ENCODE results near the gene LRIG2. TPM values are rescaled to one million over a fixed set of nuclear protein-coding genes. Genes with fewer than 3 reads are reported as not detected.
"Not testable (repeated sequence)": the region's sequence is repeated elsewhere in the genome, so short reads cannot be mapped to it uniquely, and the experiment has no call there.

LRIG2 gene, protein sequence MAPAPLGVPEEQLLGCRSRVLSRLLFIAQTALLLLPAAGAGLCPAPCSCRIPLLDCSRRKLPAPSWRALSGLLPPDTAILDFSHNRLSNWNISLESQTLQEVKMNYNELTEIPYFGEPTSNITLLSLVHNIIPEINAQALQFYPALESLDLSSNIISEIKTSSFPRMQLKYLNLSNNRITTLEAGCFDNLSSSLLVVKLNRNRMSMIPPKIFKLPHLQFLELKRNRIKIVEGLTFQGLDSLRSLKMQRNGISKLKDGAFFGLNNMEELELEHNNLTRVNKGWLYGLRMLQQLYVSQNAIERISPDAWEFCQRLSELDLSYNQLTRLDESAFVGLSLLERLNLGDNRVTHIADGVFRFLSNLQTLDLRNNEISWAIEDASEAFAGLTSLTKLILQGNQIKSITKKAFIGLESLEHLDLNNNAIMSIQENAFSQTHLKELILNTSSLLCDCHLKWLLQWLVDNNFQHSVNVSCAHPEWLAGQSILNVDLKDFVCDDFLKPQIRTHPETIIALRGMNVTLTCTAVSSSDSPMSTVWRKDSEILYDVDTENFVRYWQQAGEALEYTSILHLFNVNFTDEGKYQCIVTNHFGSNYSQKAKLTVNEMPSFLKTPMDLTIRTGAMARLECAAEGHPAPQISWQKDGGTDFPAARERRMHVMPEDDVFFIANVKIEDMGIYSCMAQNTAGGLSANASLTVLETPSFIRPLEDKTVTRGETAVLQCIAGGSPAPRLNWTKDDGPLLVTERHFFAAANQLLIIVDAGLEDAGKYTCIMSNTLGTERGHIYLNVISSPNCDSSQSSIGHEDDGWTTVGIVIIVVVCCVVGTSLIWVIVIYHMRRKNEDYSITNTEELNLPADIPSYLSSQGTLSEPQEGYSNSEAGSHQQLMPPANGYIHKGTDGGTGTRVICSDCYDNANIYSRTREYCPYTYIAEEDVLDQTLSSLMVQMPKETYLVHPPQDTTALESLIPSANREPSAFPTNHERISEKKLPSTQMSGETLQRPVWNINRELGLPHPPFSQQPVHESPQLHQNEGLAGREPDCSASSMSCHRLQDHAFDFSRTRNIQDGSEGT
- polyA plus RNA-seq (2012; ENCODE audit: missing spikeins): 6.1 TPM

DNA sequence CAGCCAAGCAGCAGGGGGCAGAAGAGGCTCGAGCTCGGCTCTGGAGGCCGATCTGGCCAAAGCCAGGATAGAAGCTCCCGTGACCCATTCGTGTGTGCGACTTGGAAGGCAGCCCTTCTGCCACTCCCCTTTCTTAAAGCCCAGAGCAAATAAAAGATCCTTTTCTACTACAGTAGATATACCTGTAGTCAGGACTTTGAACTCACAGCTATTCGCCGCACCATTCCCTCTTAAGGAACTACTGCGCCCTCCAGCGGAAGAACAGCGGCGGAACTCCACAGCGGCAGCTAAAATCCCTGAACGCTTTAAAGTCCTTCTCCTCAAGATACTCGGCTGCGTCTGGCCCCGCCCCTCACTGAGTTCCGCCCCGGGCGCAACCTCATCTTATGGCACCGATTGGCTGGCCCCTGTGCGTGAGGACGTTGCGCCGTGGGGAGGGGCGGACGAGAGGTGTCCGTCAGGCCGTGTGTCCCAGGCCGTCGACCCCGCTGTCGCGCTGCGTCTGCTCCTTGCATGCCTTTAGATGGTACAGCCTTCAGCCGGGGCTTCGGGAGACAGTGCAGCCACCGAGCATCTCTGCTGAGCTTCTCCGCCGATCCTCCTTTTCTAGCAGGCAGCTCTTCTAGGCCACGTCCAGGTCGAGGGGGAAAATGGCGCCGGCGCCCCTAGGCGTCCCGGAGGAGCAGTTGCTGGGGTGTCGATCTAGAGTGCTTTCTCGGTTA lies at the start of gene LRIG2:
Gene LRIG2 (plus strand): TSS at position 442 of the 722 bp plus-strand sequence. CDS start 209 bp downstream, at position 651.
- DNase-seq (ENCODE audit: insufficient read length): peak; percentile 83
- peak; percentile 98 for FAIRE-seq
- no peak for TF ChIP-seq TAF1 (IDR thresholded peaks at IDR 0.05; ENCODE audit: borderline replicate concordance, low read depth, low read length)
- peak; percentile 90 for TF ChIP-seq POLR2A (IDR thresholded peaks at IDR 0.05; ENCODE audit: low read depth, low read length)
- TF ChIP-seq POLR2AphosphoS5 (IDR thresholded peaks at IDR 0.05; ENCODE audit: low read depth, low read length): peak; percentile 89

DNA sequence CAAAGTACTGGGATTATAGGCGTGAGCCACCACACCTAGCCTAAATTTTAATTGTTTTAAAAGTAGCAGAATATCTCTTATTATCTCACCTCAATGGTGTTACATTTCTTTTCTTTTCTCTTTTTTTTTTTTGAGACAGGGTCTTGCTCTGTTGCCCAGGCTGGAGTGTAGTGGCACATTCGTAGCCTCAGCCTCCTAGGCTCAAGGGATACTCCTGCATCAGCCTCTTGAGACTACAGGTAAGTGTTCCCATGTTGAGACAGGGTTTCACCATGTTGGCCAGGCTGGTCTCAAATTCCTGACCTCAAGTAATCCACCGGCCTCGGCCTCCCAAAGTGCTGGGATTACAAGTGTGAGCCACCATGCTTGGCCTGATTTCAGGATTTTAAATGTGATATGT lies 49.7 kb upstream of the LRIG2 start:
- DNase-seq (ENCODE audit: insufficient read length); FAIRE-seq: not testable (repeated sequence)

DNA sequence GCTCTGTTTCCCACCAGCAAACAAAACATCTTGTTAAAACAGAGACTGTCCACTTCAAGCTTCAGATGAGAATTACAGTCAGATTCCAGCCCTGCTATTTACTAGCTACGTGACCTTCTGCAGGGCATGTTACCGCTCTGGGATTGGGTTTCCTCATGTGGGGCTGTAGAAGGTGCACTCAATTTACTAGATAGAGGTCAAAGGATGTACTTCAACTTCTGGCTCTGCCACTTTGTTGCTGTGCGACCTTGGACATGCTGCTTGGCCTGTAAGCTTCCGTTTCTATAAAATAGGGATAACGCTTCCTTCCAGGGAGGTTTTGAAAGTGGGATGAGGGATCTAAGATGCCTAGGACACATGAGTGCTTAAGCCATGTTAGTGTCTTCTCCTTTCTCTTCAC lies 46.0 kb upstream of the LRIG2 start:
- TF ChIP-seq POLR2A (IDR thresholded peaks at IDR 0.05; ENCODE audit: low read depth, low read length) (no peak), TAF1 (IDR thresholded peaks at IDR 0.05; ENCODE audit: borderline replicate concordance, low read depth, low read length) (no peak), POLR2AphosphoS5 (IDR thresholded peaks at IDR 0.05; ENCODE audit: low read depth, low read length) (no peak)
- DNase-seq (ENCODE audit: insufficient read length) (no peak), FAIRE-seq (no peak)

DNA sequence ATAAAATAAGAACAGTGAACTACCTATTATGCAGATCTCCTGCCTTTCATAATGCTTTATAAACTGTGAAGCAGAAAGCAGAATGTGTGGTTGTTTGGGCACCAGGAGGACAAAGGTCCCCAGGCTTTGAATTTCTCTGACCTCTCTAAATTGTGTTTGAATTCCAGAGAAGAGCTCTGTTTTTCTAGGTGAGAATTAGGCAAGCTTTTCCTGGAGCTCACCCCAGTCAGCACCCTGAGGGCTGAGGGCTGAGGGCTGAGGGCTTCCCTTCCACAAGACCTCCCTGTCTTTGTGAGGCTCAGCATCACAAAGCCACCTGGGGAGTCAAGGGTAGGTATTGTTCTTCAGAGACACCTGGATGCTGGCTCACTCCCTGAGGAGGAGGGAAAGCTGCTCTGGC lies 45.5 kb upstream of the LRIG2 start:
- DNase-seq (ENCODE audit: insufficient read length) (no peak), FAIRE-seq (no peak)
- TF ChIP-seq POLR2A (IDR thresholded peaks at IDR 0.05; ENCODE audit: low read depth, low read length) (no peak), TAF1 (IDR thresholded peaks at IDR 0.05; ENCODE audit: borderline replicate concordance, low read depth, low read length) (no peak), POLR2AphosphoS5 (IDR thresholded peaks at IDR 0.05; ENCODE audit: low read depth, low read length) (no peak)

DNA sequence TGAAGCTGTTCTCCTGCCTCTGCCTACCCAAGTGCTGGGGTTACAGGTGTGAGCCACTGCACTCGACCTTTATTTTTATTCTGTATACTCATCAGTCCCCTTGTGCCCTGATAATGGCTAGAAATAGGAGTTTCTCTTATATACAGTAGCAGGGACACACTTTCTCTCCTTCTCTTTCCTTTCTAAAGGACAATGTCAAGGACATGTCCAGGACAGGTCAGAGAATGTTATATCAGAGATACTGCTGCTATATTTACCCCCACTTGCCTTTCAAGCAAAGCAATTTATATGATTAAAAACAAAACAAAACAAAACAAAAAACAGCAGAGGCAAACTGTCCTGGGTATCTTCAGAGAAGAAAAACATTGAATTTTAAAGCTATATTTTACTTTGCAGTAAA lies 43.2 kb upstream of the LRIG2 start:
- TF ChIP-seq POLR2AphosphoS5 (IDR thresholded peaks at IDR 0.05; ENCODE audit: low read depth, low read length) (no peak), TAF1 (IDR thresholded peaks at IDR 0.05; ENCODE audit: borderline replicate concordance, low read depth, low read length) (no peak), POLR2A (IDR thresholded peaks at IDR 0.05; ENCODE audit: low read depth, low read length) (no peak)
- FAIRE-seq (no peak), DNase-seq (ENCODE audit: insufficient read length) (no peak)

DNA sequence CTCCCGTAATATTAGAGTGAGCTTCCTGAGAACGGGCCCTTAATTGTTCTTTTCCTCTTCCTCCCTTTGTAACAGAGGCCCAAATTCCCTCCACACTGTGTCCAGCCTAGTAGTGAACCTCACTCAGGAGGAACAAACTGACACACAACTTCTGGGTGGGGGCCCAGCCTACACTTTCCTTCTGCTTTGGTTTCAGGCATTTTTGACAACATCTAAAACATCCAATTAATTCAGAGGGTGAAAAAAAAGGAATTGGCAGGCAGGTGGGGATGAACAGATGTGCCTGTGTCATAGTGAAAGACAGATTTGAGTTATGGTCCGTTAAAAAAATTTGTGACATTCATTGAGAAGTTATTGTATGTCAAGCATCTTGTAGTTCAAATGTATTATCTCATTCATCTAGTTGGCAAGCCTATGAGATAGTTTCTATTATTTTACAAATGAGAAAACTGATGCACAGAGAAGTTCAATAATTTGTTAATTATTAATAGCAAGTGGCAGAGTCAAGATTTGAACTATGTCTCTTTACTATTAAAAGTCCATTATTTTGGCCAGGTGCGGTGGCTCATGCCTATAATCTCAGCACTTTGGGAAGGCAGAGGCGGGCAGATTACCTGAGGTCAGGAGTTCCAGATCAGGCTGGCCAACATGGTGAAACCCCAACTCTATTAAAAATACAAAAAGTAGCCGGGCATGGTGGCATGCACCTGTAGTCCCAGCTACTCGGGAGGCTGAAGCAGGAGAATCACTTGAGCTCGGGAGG lies 41.6 kb upstream of the LRIG2 start:
- DNase-seq (ENCODE audit: insufficient read length) (peak; percentile 13), FAIRE-seq (peak; percentile 24)
- peak; percentile 45; the same call in 1 of the 2 replicates for TF ChIP-seq POLR2AphosphoS5 (IDR thresholded peaks at IDR 0.05; ENCODE audit: low read depth, low read length)
- no peak for TF ChIP-seq TAF1 (IDR thresholded peaks at IDR 0.05; ENCODE audit: borderline replicate concordance, low read depth, low read length)

DNA sequence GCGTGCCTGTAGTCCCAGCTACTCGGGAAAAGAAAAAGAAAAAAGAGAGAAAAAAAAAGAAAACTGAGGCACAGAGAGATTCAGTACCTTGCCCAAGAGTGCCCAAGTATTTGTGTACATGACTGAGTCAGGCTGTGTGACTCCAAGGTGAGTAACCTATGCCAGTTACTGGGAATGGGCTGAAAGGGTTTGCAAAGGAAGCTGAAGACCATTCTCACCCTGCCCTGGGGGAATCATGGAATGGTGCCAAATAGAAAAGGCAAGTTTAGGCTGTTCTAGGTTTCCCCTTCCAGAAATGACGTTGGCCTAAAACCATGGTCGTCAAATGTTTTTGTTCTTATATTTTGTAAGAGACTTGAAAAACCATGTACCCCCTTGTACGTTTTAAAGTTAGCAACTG lies 37.9 kb upstream of the LRIG2 start:
- DNase-seq (ENCODE audit: insufficient read length) (no peak), FAIRE-seq (no peak)
- TF ChIP-seq TAF1 (IDR thresholded peaks at IDR 0.05; ENCODE audit: borderline replicate concordance, low read depth, low read length) (no peak), POLR2AphosphoS5 (IDR thresholded peaks at IDR 0.05; ENCODE audit: low read depth, low read length) (no peak), POLR2A (IDR thresholded peaks at IDR 0.05; ENCODE audit: low read depth, low read length) (no peak)

DNA sequence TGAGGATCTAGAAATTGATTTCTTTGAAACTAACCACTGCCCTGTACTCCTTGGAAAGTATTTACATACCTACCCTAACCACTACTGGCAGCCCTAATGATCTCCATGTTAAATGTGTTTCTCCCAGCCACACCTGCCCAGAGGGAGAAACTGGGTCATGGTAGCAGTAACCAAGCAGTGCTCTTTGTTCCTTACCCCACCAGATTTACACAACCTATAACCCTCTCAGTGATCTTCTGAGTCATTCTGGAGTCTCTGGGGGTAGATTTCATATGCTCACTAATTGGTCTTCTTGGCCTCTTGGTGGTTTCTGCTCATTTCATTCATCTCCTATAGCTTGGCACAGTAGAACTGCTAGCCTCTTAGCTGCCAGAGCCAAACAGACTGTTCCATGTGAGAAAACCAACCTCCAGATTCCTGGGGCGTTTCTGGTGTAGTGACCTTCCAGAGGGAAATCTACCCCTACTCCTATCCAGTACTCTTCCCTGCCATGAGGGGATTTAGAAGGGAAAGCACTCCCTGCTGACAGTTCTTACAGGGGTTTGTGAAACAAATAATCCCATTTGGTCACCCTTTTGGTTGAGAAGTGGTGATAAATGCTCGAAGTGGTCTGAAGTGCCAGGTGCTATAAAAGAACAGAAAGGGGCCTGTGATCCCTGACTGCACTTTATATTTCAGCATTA lies 36.2 kb upstream of the LRIG2 start:
- DNase-seq (ENCODE audit: insufficient read length): no peak
- no peak for TF ChIP-seq POLR2AphosphoS5 (IDR thresholded peaks at IDR 0.05; ENCODE audit: low read depth, low read length)
- TF ChIP-seq TAF1 (IDR thresholded peaks at IDR 0.05; ENCODE audit: borderline replicate concordance, low read depth, low read length): no peak
- no peak for TF ChIP-seq POLR2A (IDR thresholded peaks at IDR 0.05; ENCODE audit: low read depth, low read length)
- FAIRE-seq: peak; percentile 46

DNA sequence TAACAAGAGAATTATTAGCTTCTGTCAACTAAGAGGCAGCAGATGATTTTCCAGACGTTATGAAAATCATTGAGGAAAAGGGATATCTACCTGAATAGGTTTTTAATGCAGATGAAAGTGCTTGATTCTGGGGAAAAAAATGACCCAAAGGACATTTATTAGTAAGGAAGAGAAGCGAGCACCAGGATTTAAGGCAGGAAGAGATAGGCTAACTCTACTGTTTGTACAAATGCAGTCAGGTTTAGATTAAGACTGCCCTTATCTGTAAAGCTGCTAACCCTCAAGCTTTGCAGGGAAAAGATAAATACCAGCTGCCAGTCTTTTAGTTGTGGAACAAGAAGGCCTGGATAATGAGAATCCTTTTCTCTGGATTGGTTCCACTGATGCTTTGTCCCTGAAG lies 33.0 kb upstream of the LRIG2 start:
- no peak for DNase-seq (ENCODE audit: insufficient read length)
- FAIRE-seq: no peak
- TF ChIP-seq POLR2A (IDR thresholded peaks at IDR 0.05; ENCODE audit: low read depth, low read length): no peak

DNA sequence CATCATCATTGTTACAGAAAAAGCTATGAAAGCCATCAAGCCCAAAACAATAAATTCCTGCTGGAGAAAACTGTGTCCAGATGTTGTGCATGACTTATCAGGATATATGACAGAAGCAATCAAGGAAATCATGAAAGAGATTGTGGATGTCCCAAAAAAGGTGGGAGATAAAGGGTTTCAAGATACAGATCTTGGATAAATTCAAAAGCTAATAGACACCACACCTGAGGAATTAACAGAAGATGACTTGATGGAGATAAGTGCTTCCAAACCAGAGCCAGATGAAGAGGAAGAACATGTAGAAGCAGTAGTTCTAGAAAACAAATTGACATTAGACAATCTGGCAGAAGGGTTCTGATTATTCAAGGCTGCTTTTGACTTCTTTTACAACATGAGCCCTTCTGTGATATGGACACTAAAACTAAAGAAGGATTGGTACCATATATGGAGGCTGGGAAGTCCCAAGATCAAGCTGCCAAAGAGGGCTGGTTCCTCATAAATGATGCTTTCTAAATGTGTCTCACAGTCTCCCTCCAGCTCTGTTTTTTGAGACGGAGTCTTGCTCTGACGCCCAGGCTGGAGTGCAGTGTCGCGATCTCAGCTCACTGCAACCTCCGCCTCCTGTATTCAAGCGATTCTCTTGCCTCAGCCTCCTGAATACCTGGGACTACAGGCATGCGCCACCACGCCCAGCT lies 32.1 kb upstream of the LRIG2 start:
- FAIRE-seq (peak; percentile 24), DNase-seq (ENCODE audit: insufficient read length) (no peak)
- TF ChIP-seq POLR2A (IDR thresholded peaks at IDR 0.05; ENCODE audit: low read depth, low read length): no peak
- TF ChIP-seq POLR2AphosphoS5 (IDR thresholded peaks at IDR 0.05; ENCODE audit: low read depth, low read length): no peak
- TF ChIP-seq TAF1 (IDR thresholded peaks at IDR 0.05; ENCODE audit: borderline replicate concordance, low read depth, low read length): no peak
